HG03097 (cell line): ENCODE measurements around the gene ACSL3.
A peak's percentile ranks its signal among the peaks of the same experiment; 100 is the strongest.
"Not testable (repeated sequence)": the region's sequence is repeated elsewhere in the genome, so short reads cannot be mapped to it uniquely, and the experiment has no call there.

Experiments used
- ATAC-seq: cut with Tn5 transposase; IDR thresholded peaks from one replicate; pipeline ENCODE4 v1.9.1; 2021; ENCODE audit not compliant: unreplicated experiment, low FRiP score

The ACSL3 gene

DNA sequence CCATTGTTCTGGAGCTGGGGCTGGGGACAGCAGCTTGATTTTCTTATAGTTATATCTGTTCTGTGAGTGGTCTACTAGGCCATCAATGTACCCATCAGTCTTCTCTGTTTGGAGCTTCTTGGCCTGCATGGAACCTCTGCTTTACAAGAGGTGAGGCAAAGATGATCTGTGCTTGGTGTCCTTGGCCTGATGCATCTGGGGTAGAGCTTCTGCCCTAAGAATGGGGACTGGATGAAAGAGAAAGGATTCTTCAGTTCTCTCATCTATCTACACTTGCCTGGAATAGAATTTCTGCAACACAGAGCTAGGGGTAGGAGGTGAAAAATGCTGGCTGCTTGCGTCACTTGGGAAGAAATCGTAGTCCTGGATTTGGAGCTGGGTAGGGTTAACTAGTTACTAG, 46.2 kb downstream of the ACSL3 start:
- no peak for ATAC-seq

DNA sequence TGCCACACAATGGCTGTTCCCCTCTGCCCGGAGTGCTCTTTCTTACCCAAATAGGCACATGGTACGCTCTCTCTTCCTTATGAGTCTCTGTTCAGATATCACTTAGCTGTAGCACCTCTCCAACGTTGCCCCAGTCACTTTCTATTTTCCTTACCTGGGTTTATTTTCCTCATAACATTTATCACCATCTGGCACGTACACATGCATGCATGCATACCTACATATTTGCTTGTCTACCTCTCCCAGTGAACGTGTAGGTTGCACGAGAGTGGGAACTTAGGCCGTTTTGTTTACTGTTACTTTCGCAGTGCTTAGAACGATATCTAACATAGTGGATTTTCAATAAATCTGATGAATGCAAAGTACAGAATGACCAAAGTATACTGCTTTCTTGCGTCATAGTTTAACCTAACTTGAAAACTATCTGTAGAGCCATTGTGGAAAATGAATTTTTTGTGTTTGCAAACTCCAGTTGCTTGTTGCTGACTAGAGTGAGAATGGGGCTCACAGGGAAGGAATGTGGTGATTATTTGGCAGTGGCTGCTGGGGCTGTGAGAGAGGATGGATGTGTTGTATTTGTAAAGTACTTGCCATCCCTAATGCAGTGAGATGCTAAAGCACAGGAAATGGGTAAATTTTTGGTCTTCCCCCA, 47.1 kb downstream of the ACSL3 start:
- ATAC-seq, result no peak

DNA sequence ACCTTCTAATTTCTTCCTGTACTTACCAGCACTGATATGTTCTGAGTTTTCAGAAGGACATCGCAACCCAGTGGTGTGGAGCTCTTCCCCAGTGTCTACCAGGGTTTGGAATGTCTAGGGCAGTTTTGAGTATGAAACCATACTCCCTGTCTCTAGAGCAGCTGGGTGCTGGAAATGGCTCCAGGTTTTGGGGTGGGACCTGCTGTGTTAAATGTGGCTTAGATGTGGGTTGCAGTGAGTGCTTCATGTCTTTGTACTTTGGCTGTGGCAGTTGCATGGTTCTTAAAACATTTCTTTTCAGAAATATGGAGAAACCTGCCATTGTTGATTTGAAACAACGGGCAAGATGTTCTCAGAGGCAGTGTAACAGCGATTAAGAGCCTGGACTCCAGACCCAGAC, 48.5 kb downstream of the ACSL3 start:
- no peak for ATAC-seq

DNA sequence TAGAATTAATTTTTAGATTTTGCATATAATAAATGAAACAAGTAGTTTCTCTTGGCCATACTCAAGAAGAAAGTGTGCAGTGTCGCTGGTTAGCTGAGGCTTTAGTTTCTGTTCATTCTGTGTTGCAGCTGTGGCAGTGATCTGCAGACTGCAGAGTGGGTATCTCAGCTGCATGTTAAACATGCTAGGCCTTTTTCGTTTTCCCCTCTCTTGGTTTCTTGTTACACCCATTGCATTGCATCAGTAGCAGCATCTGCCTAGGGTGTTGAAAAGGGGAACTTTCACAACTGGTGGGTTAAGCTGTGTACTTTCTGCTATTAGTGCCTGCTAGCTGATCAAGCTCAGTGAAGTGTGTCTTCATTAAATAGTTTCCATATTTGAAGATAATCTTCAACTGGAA, 51.3 kb downstream of the ACSL3 start:
- ATAC-seq, result peak; percentile 97

DNA sequence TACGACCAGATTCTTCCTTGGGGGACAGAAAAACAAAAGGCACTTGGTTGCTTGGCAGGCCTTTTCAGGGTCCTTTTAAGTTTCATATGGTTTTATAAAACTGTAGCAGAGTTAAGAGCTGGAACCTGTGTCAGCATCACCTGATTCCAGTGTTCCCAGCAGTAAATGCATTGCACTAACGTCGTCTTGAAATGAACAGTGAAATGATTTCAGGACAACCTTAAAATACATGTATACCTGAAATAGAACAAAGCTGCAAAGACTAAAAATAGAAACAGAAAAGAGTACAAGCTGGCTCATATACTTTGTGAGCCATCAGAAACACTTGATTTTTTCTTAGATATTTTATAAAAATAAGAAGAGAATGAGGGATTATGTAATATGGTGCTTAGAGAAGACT, 51.9 kb downstream of the ACSL3 start:
- no peak for ATAC-seq

DNA sequence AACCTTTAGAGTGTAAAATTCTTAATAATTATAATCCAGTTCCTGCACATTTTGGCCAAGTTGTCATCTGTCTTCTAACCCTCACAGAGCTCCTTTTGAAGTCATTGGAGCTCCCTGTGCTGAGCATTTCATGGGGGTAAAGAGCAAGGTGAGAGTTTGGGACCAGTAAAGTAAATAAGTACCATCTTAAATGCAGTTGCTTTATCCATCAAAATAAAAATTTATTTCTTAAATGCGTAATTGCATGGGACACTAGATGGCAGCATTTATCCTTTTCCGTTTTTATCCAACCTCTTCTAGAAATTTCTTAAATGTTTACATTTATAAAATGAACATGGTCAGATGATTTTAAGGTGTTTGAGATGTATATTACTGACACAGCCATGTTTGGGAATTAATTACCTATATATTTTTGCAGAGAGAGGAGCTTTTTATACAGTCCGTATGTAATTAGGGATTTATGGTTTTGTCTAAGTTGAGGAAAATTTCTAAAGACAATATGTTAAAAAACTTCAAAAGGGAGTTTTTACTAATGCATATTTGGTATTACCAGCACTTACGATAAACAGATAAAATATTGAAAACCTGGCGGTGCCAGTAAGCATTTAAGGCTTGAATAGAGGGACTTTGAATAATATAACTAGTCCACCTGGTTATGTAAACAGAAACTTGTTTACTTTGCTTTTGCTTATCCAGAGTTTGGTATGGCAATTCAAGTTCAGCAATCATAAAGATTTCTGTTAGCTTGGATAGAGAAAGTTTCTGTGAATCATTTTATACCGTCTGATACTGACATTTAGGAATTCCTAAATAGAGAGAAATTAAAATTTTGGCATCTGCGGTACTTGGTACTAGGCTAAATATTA, 54.5 kb downstream of the ACSL3 start:
- no peak for ATAC-seq

DNA sequence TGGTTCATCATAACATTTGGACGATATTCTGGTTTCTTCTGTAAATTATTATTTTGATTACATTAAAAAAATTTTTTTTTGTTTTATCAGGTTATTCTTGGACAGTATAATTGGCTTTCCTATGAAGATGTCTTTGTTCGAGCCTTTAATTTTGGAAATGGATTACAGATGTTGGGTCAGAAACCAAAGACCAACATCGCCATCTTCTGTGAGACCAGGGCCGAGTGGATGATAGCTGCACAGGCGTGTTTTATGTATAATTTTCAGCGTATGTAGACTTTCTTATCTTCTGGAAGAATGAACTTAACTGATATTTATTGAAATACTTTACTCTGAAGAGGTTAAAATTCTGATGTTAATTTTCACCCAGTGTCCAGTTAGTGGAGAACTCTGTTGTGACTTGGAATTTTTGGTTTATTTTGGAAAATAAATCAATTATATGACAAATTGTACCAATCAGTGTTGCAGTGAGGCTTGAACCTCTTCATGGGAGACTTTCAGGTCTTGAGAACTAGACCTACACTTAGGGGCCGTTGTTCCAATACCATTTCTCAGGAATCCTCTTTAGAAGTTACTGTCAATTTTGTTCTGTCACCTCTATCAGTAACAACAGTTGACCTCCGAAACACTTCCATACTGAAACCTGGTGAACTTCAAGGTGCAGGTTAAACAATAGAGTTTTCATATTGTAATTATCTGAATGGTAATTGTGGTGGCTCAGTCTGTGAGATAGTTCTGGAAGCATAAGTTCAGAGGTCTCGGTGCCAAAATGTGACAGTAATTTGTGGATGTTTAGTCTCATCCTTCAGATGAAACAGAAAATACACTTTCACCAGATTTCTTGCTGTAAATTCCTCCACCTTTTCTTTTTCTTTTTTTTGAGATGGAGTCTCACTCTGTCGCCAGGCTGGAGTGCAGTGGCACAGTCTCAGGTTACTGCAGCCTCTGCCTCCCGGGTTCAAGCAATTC, 55.7 kb downstream of the ACSL3 start:
- ATAC-seq, result no peak

DNA sequence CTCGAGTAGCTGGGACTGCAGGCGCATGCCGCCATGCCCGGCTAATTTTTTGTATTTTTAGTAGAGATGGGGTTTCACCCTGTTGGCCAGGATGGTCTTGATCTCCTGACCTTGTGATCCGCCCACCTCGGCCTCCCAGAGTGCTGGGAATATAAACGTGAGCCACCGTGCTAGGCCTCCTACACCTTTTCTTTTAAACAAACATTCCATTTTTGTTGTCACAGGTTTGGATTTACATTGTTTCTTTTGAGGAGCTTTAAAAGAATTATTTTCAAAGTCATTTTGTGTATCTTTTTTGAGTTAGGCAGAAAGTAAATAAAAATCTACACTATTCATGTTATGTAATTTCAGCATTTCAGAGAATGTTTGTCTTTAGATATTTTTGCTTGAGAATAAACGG, 56.4 kb downstream of the ACSL3 start:
- not testable (repeated sequence) for ATAC-seq

DNA sequence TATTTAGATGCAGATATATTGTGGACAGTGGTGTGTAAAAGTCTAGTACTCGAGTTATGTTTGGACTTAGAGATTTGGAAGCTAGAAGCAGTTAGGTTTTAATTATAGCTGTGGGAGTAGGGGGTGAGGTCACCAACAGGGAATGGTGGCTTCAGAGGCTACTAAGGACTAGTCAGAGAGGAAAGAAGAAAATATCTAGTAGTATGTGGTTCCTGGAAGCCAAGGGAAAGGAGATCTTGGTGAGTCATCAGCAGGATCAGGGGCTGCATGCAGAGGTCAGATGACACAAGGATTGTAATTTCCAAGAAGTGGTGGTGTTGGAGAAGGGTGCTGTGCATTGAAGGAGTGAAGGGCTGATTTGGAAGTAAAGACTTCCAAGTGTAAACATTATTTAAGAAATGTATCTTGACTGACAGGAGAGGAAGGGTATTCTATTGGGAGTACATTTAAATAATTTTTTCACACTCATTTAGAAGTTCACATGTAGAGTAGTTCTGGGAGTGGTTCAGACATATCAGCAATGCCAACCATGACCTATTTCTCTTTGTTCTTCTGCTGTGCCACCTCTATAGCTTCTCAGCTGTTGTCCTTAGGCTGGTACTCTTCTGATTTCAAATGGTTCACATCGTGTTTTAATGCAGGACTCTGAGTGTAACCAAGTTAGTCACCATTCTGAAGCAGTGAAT, 59.1 kb downstream of the ACSL3 start:
- ATAC-seq, result no peak

DNA sequence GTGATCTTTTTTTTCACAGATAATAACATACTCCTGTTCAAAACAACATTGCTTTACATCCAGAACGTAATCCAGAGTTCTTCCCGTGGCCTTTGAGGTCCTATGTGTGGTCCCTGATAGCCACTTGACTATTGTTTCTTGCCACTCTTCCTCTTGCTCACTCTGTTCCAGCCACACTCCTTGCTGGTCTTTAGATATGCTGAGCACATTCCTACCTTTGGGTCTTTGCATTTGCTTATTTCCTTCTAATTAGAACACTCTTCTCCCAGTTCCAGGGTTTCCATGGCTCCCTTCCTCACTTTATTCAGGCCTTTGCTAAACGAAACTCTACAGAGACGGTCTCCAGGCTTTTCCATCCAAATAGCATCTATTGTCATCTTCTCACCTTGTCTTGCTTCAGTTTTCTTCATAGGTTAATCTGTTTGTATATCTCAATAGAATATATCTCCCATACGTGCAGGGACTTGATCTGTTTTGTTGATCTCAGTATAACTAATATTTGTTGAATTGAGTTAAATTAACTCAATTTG, 59.9 kb downstream of the ACSL3 start:
- no peak for ATAC-seq

DNA sequence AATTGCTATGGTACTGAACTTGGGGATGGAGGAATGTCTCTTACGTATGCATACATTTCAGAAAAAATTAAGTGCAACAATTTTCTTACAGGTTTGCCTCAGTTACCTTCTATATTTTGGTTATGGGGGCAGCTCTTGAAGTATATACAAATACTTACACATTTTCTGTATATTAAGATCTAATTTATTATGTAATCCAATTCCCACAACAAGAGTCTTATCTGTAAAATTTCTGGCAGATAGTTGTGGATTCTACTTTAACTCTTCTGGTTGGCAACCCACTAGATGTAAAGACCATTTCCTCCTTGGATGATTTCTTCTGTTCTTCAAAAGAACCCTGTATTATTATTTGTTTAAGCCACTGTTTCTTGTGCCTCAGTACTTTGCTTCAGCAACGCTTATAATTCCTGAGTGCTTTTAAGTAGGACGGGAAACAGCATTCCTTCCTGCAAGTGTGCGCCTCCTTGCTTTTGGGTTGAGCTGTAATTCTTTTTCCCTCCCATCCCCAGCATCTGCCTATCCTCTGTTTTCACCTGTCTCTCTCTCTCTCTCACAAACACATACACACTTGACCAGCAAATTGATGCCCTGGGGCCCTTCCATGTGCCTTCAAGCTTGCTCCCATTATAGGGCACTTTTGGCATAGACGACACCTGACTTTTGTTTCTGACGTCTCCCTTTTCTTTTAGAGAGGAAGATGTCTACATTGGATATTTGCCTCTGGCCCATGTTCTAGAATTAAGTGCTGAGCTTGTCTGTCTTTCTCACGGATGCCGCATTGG, 61.4 kb downstream of the ACSL3 start:
- ATAC-seq, result no peak

DNA sequence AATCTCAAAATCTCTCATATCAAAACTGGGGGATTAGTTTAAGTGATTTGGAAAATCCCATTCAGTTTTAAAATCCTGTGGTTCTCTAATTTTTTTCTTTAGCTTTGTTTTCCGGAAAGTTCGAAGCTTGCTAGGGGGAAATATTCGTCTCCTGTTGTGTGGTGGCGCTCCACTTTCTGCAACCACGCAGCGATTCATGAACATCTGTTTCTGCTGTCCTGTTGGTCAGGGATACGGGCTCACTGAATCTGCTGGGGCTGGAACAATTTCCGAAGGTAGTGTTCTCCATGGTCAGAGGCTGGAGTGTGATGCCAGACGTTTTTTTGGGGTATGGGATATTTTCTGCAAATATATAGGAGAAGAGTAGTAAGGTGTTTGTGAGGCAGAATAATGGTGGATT, 66.1 kb downstream of the ACSL3 start:
- no peak for ATAC-seq

DNA sequence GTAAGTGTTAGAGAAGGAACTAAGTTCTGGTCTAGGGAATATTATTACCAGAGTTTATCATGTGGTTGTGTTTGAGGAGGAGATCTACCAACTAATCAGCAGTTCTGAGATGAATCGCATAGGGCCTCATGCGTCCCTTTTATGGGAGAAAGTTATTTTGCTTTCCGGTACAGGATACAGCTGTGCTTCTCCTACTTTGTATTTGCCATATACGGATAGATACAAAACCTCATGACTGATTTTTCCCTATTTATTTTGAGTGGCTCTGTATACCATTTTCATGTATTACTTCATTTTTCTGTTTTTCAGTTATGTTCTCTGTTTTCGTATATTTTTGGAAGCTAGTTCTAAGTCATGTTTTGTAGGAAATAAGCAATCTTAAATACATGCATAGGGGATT, 66.8 kb downstream of the ACSL3 start:
- ATAC-seq, result no peak

DNA sequence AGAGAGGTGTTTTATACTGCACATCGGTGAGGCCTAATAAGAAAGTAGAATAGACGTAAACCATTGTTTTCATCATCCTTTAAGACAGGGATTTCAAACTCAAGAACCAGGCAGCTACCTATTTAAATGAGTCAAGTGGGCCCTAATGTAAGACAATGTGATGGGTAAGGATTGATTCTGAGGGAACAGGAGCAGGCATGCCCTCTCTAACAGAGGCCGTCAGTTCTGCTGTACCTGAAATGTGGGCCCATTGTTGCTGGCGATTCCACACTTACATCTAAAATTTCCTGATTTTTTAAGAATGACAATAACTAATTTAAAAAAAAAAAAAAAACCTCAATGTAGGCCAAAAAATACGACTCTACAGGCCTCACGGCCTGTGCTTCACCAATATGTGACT, 67.5 kb downstream of the ACSL3 start:
- no peak for ATAC-seq

DNA sequence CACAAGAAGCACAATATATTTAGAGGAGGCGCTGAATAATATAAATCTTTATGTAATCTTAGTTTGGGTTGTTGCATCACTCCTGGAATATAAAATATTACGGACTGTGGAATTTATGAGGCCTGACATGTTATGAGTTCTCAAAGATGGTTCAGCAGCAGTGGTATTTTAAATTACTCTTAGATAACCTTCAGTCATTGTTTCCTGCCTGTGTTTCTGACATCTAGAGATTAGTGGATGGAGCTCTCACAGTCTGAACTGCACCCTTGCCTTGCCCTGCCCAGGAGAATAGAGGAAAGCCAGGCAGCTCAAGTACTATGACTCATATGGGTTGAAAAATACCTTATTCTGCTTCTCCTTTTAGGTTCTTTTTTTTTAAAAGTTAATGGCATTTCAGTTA, 70.0 kb downstream of the ACSL3 start:
- ATAC-seq, result no peak

DNA sequence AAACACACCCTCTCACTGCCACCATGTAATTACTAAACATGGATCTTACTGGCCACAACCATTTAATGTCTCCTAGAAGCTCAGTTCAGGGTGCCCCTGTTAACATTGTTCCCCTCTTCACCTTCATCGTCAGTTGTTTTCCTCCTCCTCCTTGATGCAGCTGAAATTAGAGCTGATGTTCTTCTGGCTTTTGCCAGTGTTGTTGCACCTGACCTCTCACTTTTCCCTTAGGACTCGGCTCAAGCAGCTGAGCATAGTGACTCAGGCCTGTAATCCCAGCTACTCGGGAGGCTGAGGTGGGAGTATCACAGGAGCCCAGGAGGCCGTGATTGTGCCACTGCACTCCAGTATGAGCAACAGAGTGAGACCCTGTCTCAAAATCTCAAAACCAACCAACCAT, 70.8 kb downstream of the ACSL3 start:
- ATAC-seq, result no peak

DNA sequence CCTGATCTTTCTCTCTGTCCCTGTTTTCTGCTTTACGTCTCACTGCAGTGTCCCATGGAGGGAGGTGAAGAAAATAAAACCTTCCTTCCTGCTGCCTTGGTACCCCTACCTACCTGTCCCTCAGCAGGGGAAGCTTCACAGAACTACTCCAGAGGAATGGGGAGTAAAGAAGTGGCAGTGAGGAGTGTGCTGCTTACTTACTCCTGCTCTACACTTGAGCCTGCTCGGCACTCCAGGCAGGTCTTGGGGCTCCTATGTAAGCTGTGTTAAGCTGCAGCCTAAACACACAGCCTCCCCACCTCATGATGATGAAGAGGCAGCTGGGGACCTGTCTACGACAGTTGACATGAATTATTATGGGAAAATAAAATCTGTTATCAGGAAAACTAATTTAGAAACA, 72.6 kb downstream of the ACSL3 start:
- ATAC-seq, result no peak

DNA sequence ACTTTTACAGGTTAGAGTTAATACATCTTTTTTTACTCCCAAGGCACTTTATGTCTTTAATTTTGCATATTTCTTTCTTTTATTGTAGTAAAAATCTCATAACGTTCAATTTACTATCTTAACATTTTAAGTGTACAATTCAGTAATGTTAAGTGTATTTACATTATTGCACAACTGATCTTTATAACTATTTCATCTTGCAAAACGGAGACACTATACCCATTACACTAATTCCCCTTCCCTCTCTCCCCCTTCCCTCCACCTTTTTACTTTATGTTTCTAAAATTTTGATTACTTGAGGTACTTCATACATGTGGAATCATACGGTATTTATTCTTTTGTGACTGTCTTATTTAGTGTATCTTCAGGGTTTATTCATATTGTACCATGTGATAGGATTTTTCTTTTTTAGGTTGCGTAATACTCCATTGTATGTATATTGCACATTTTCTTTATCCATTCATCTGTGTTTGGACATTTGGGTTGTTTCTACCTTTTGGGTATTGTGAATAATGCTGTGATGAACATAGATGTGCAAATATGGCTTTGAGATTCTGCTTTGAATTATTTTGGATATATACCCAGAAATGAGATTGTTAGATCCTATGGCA, 75.0 kb downstream of the ACSL3 start:
- ATAC-seq, result no peak

DNA sequence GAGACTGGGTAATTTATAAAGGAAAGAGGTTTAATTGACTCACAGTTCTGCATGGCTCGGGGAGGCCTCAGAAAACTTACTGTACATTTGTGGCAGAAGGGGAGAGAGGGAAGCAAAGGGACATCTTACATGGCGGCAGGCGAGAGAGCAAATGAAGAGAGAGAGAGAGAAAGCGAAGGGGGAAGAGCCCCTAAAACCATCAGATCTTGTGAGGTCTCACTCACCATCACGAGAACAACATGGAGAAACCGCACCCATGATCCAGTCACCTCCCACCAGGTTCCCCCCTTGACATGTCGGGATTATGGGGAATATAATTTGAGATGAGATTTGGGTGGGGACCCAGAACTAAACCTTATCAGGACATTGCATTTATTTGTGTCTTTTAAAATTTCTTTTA, 75.9 kb downstream of the ACSL3 start:
- no peak for ATAC-seq
